ENCODE results near the gene RIMS4.

Gene RIMS4

GRCh38 chr20:44810391-44811149, at the start of gene RIMS4:
RIMS4 (minus strand) TSS chr20:44810546; CDS start chr20:44810271, 275 bp downstream.
- no peak within 1 kb of the TSS for H3K27ac ChIP-seq
- TF ChIP-seq CTCF (conservative IDR thresholded peaks at IDR 0.05; ENCODE audit: low read depth) = no peak
- ChIA-PET CTCF (no interaction called here), POLR2A (ENCODE audit: low non-redundant PET) (no interaction called here)
- no peak for DNase-seq (ENCODE audit: low spot score)

- no peak for TF ChIP-seq CTCF (conservative IDR thresholded peaks at IDR 0.05; ENCODE audit: low read depth)
- CTCF ChIA-PET = interaction anchor here (0.6 kb wide), 2 partner anchors 18 to 108 kb away, joined by 3 read pairs; no protein-coding TSS in a partner anchor
These were observed 48.4 kb upstream of the RIMS4 start for GRCh38 chr20:44858606-44859360.

GRCh38 chr20:44856856-44857448, 46.6 kb upstream of the RIMS4 start:
- no peak for TF ChIP-seq CTCF (conservative IDR thresholded peaks at IDR 0.05; ENCODE audit: low read depth)
- ChIA-PET CTCF (interaction anchor here (1.1 to 1.6 kb wide), 2 partner anchors 10 to 174 kb away, joined by 3 to 7 read pairs; no protein-coding TSS in a partner anchor), POLR2A (ENCODE audit: low non-redundant PET) (interaction anchor here (0.6 kb wide), 1 partner anchor 99 kb away, joined by 5 read pairs; no protein-coding TSS in a partner anchor)
- no peak overlapping the region for H3K27ac ChIP-seq
- DNase-seq (ENCODE audit: low spot score) = no peak

More at GRCh38 chr20:44858606-44859360, 48.4 kb upstream of the RIMS4 start:
- no peak overlapping the region for H3K27ac ChIP-seq
- POLR2A ChIA-PET (ENCODE audit: low non-redundant PET) = no interaction called here
- DNase-seq (ENCODE audit: low spot score) = no peak

- ChIA-PET CTCF (interaction anchor here (0.7 to 1.6 kb wide), 3 partner anchors 9 to 173 kb away, joined by 3 to 7 read pairs (median 3); no protein-coding TSS in a partner anchor), POLR2A (ENCODE audit: low non-redundant PET) (interaction anchor here (0.6 kb wide), 1 partner anchor 99 kb away, joined by 5 read pairs; no protein-coding TSS in a partner anchor)
- no peak overlapping the region for H3K27ac ChIP-seq
- DNase-seq (ENCODE audit: low spot score) = no peak
- TF ChIP-seq CTCF (conservative IDR thresholded peaks at IDR 0.05; ENCODE audit: low read depth) = no peak
These were observed 46.1 kb upstream of the RIMS4 start for GRCh38 chr20:44856442-44856841.

- no peak for DNase-seq (ENCODE audit: low spot score)
- TF ChIP-seq CTCF (conservative IDR thresholded peaks at IDR 0.05; ENCODE audit: low read depth) = no peak
- ChIA-PET CTCF (interaction anchor here (0.6 kb wide), 1 partner anchor 58 kb away, joined by 3 read pairs; no protein-coding TSS in a partner anchor), POLR2A (ENCODE audit: low non-redundant PET) (no interaction called here)
- no peak overlapping the region for H3K27ac ChIP-seq
These were observed 41.2 kb upstream of the RIMS4 start for GRCh38 chr20:44851545-44851944.

- no peak for TF ChIP-seq CTCF (conservative IDR thresholded peaks at IDR 0.05; ENCODE audit: low read depth)
- POLR2A ChIA-PET (ENCODE audit: low non-redundant PET) = no interaction called here
- CTCF ChIA-PET = no interaction called here
- DNase-seq (ENCODE audit: low spot score) = no peak
- no peak overlapping the region for H3K27ac ChIP-seq
These were observed 40.5 kb upstream of the RIMS4 start for GRCh38 chr20:44850837-44851236.

All from RWPE1 (cell line).